Measurements from ENCODE around the gene BCL2L2. TPM values are rescaled to one million over a fixed set of nuclear protein-coding genes. Genes with fewer than 3 reads are reported as not detected.

Gene BCL2L2
- total RNA-seq, 1 donor from 2014 or later: 5.7 TPM

- Mint-ChIP-seq H3K27me3 (peaks cover 28% of the 10 kb centered on the region), H3K4me1 (no peaks in the 10 kb centered on the region), H3K4me3 (no peak overlapping the region), H3K27ac (no peak overlapping the region), H3K36me3 (ENCODE audit: low read depth) (no peaks in the 10 kb centered on the region), H3K9me3 (no peaks in the 10 kb centered on the region)
- intact Hi-C loops (cut with micrococcal nuclease): no loop called here
- DNase-seq: no peak
Measured at GRCh38 chr14:23359722-23360447, 53.3 kb downstream of the BCL2L2 start.

DNA sequence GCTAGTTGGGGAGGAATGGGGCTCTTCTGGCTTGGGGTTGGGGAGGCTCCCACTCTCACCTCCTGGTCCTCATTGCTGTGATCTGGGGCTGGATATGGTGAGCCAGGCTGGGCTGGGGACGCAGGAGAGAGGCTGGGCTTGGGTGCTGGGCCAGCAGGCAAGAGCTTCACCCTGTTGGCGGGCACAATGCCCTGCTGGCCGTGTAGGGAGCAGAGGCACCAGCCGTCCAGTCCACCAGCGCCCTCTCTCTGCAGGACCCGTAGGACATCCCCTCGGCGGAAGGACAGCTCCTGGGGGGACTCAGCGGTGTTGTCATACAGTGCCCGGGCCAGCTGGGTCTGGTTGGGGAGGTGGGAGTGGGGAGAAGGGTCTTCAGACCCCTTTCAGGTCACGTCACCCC lies 53.9 kb downstream of the BCL2L2 start:
- no peak overlapping the region for H3K27ac Mint-ChIP-seq
- no peak overlapping the region for H3K4me3 Mint-ChIP-seq
- H3K27me3 Mint-ChIP-seq: peaks cover 24% of the 10 kb centered on the region
- intact Hi-C loops (cut with micrococcal nuclease): no loop called here
- no peaks in the 10 kb centered on the region for H3K4me1 Mint-ChIP-seq
- no peaks in the 10 kb centered on the region for H3K9me3 Mint-ChIP-seq
- no peak for DNase-seq
- H3K36me3 Mint-ChIP-seq (ENCODE audit: low read depth): no peaks in the 10 kb centered on the region

GRCh38 chr14:23361320-23361719 lies 54.7 kb downstream of the BCL2L2 start:
- no peaks in the 10 kb centered on the region for H3K36me3 Mint-ChIP-seq (ENCODE audit: low read depth)
- no peaks in the 10 kb centered on the region for H3K4me1 Mint-ChIP-seq
- intact Hi-C loops (cut with micrococcal nuclease): no loop called here
- H3K27ac Mint-ChIP-seq: peak overlapping the region; percentile 44
- no peak for DNase-seq
- no peak overlapping the region for H3K4me3 Mint-ChIP-seq
- H3K27me3 Mint-ChIP-seq: peaks cover 24% of the 10 kb centered on the region
- no peaks in the 10 kb centered on the region for H3K9me3 Mint-ChIP-seq

Other genes starting within 250 kb of the BCL2L2 start
- gene CDH24, start 249.3 kb upstream of the BCL2L2 start, total RNA-seq: 1.6 and 1.7 TPM in 2 replicates
- gene ACIN1, start 211.7 kb upstream of the BCL2L2 start, total RNA-seq: 221 and 224 TPM in 2 replicates
- gene C14orf119, start 211.3 kb upstream of the BCL2L2 start, total RNA-seq: 50.9 and 54.3 TPM in 2 replicates
- not detected in 2 replicates for gene CIROP, start 201.8 kb upstream of the BCL2L2 start, total RNA-seq
- 0.35 TPM in 1 of 2 replicates, not detected in the other for gene CEBPE, start 187.6 kb upstream of the BCL2L2 start, total RNA-seq
- gene SLC7A8, start 123.2 kb upstream of the BCL2L2 start, total RNA-seq: not detected in 2 replicates
- gene RNF212B, start 68.9 kb upstream of the BCL2L2 start, total RNA-seq: not detected in 2 replicates
- gene HOMEZ, start 20.7 kb upstream of the BCL2L2 start, total RNA-seq: 12.9 and 13.5 TPM in 2 replicates
- gene PPP1R3E, start 4.0 kb upstream of the BCL2L2 start, total RNA-seq: 21.3 and 23.3 TPM in 2 replicates
- gene PABPN1, start 14.6 kb downstream of the BCL2L2 start, total RNA-seq: 277 and 278 TPM in 2 replicates
- 2.0 and 2.3 TPM in 2 replicates for gene SLC22A17, start 46.1 kb downstream of the BCL2L2 start, total RNA-seq
- gene EFS, start 58.3 kb downstream of the BCL2L2 start, total RNA-seq: not detected in 2 replicates
- gene IL25, start 66.0 kb downstream of the BCL2L2 start, total RNA-seq: not detected in 2 replicates
- gene CMTM5, start 70.2 kb downstream of the BCL2L2 start, total RNA-seq: not detected in 2 replicates
- gene MYH6, start 101.4 kb downstream of the BCL2L2 start, total RNA-seq: 0.17 and 0.23 TPM in 2 replicates
- not detected in 2 replicates for gene MYH7, start 128.8 kb downstream of the BCL2L2 start, total RNA-seq
- gene NGDN, start 162.9 kb downstream of the BCL2L2 start, total RNA-seq: 78.6 and 79.2 TPM in 2 replicates
- 1.8 and 2.8 TPM in 2 replicates for gene ZFHX2, start 244.9 kb downstream of the BCL2L2 start, total RNA-seq
- 14.5 and 16.7 TPM in 2 replicates for gene THTPA, start 249.4 kb downstream of the BCL2L2 start, total RNA-seq